ENCODE measurements around the gene PUS7L. TPM values are rescaled to one million over a fixed set of nuclear protein-coding genes. Genes with fewer than 3 reads are reported as not detected.

PUS7L gene, protein sequence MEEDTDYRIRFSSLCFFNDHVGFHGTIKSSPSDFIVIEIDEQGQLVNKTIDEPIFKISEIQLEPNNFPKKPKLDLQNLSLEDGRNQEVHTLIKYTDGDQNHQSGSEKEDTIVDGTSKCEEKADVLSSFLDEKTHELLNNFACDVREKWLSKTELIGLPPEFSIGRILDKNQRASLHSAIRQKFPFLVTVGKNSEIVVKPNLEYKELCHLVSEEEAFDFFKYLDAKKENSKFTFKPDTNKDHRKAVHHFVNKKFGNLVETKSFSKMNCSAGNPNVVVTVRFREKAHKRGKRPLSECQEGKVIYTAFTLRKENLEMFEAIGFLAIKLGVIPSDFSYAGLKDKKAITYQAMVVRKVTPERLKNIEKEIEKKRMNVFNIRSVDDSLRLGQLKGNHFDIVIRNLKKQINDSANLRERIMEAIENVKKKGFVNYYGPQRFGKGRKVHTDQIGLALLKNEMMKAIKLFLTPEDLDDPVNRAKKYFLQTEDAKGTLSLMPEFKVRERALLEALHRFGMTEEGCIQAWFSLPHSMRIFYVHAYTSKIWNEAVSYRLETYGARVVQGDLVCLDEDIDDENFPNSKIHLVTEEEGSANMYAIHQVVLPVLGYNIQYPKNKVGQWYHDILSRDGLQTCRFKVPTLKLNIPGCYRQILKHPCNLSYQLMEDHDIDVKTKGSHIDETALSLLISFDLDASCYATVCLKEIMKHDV
- total RNA-seq (2021) (16.2 TPM in 2 replicates), Bru-seq, nascent RNA (percentile 73 among the genes with signal in this experiment), BruChase-seq, experiment 1, labeled RNA remaining after a 2-hour chase (percentile 84 among the genes with signal in this experiment), BruChase-seq, experiment 2, labeled RNA remaining after a 6-hour chase (percentile 84 among the genes with signal in this experiment)
- long read RNA-seq, full-length matches to known transcripts, result 11 of 16 reads
- long read RNA-seq, partial matches to known transcripts, result 2 of 16 reads
- long read RNA-seq, other reads (novel, unspliced or antisense), result 3 of 16 reads

DNA sequence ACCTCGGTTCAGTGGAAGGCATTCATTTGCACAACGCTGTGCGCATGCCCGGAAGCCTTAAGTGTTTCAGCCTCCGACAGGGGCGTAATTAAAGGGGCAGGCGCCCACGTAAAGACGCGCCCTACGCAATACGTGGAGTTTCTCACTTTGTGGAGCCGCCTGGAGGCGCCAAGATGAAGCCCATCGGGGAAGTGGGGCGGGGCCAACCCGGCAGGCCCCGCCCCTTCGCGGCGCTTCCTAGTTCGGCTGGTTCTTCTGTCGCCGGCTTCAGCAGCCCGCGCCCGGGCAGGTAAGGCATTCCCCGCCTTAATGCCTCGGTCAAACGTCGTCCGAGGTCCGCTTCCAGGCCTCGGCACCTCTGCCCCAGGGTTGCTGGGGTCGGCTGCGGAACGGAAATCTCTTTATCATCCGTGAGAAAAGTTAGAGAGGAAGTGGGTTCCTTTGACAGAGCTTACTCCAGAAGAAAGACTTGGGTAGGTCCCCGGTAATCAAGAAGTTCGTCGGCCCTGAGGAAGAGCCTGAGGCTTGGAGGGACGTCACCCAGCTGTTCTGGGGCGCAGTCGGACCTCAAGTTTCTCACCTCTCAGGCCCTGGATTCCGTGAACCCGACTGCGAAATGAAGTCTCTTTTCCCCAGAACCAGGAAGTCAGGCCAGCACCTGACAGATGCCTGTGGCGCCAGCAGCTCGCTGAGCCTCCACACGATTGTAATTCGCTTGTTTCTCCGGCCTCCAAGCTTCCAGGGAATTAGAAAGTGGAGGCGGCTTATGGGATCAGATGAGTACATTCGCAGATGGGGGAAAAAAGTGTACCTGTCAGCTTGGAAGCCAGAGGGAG lies at the start of gene PUS7L, which contains the start of gene IRAK4:
PUS7L (minus strand) TSS at position 63 of the 836 bp plus-strand sequence. CDS start 3,545 bp downstream, outside the sequence.
IRAK4 (plus strand) TSS at position 224 of the 836 bp plus-strand sequence. CDS start 9,161 bp downstream, outside the sequence.
- peak within 1 kb of the TSS; percentile 71 for H3K27ac ChIP-seq (ENCODE audit: low read depth, low read length, poor library complexity, severe bottlenecking)
- peaks cover 13% of the 10 kb centered on the region for H3K36me3 ChIP-seq (ENCODE audit: insufficient read depth, low read length, poor library complexity, severe bottlenecking)
- H3K4me1 ChIP-seq (ENCODE audit: insufficient read depth, low read length, poor library complexity, severe bottlenecking), result peaks cover 9% of the 10 kb centered on the region
- BruUV-seq (replicated peaks), result TSS peak; percentile 33
- peak; percentile 99 for DNase-seq (ENCODE audit: low spot score)
- H3K4me3 ChIP-seq (ENCODE audit: low read depth, low read length, poor library complexity, severe bottlenecking), result peak within 1 kb of the TSS; percentile 74
- H3K27me3 ChIP-seq (replicated peaks; ENCODE audit: insufficient read depth, low read depth, low read length, poor library complexity), result no peaks in the 10 kb centered on the region
- ChIA-PET POLR2A (ENCODE audit: low non-redundant PET) (no interaction called here), CTCF (interaction anchor here (0.5 to 0.7 kb wide), 2 partner anchors 327 to 1209 kb away, joined by 3 read pairs; no protein-coding TSS in a partner anchor)
- H3K9me3 ChIP-seq (ENCODE audit: low read depth, low read length, poor library complexity, severe bottlenecking), result no peaks in the 10 kb centered on the region
- TF ChIP-seq, protein P1, sequence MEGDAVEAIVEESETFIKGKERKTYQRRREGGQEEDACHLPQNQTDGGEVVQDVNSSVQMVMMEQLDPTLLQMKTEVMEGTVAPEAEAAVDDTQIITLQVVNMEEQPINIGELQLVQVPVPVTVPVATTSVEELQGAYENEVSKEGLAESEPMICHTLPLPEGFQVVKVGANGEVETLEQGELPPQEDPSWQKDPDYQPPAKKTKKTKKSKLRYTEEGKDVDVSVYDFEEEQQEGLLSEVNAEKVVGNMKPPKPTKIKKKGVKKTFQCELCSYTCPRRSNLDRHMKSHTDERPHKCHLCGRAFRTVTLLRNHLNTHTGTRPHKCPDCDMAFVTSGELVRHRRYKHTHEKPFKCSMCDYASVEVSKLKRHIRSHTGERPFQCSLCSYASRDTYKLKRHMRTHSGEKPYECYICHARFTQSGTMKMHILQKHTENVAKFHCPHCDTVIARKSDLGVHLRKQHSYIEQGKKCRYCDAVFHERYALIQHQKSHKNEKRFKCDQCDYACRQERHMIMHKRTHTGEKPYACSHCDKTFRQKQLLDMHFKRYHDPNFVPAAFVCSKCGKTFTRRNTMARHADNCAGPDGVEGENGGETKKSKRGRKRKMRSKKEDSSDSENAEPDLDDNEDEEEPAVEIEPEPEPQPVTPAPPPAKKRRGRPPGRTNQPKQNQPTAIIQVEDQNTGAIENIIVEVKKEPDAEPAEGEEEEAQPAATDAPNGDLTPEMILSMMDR (conservative IDR thresholded peaks at IDR 0.05; ENCODE audit: low read depth, low read length), result peak; percentile 58
- no peak for TF ChIP-seq EZH2 (IDR thresholded peaks at IDR 0.05; ENCODE audit: borderline replicate concordance, low read depth, low read length, poor library complexity, severe bottlenecking)
- intact Hi-C loops (cut with micrococcal nuclease; ENCODE audit: unreplicated experiment), result no loop called here

DNA sequence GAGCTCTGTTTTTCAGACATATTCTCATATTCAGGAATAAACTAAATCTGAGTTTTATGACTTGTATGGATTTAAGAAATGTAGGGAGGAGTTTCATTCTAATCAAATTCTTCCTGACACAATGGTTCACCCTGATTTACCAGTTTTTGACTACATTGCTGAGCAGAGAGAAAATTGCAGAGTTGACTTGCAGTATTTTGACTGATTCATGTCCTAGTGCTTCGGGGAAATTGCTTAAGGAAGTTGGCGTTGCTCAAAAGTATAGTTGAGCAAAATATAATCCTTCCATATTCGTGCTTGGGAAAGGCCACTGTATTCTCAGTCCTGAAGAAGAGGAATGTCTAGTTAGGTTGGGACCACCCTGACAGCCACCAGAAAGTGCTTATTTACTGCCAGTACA lies 48.8 kb upstream of the PUS7L start:
- Histone ChIP-seq H3K36me3 (ENCODE audit: insufficient read depth, low read length, poor library complexity, severe bottlenecking) (peaks cover under 1% of the 10 kb centered on the region), H3K4me1 (ENCODE audit: insufficient read depth, low read length, poor library complexity, severe bottlenecking) (peaks cover 15% of the 10 kb centered on the region), H3K4me3 (ENCODE audit: low read depth, low read length, poor library complexity, severe bottlenecking) (no peak overlapping the region), H3K9me3 (ENCODE audit: low read depth, low read length, poor library complexity, severe bottlenecking) (no peaks in the 10 kb centered on the region), H3K27ac (ENCODE audit: low read depth, low read length, poor library complexity, severe bottlenecking) (peak overlapping the region; percentile 97), H3K27me3 (replicated peaks; ENCODE audit: insufficient read depth, low read depth, low read length, poor library complexity) (no peaks in the 10 kb centered on the region)
- intact Hi-C loops (cut with micrococcal nuclease; ENCODE audit: unreplicated experiment), result no loop called here
- TF ChIP-seq, protein P1 (conservative IDR thresholded peaks at IDR 0.05; ENCODE audit: low read depth, low read length), result no peak
- no peak for TF ChIP-seq EZH2 (IDR thresholded peaks at IDR 0.05; ENCODE audit: borderline replicate concordance, low read depth, low read length, poor library complexity, severe bottlenecking)
- CTCF ChIA-PET, result no interaction called here
- POLR2A ChIA-PET (ENCODE audit: low non-redundant PET), result no interaction called here
- BruUV-seq (replicated peaks), result no TSS peak
- no peak for DNase-seq (ENCODE audit: low spot score)

DNA sequence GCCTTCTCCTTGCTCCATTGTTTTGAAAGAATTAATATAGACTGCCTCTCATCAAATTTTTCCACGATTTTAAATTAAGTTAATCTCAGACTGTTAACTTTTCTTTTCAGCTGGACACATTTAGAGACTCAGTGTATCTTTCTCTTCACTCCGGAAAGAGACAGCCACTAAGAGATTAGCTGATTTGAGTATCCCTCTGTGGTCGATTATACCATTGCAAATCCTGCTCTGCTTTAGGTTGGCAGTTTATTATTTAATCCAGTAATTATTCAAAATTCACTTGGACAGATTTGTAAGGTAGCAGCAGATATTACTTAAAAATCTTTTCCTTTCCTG lies 48.1 kb upstream of the PUS7L start:
- TSS peak; percentile 90 for BruUV-seq (replicated peaks)
- intact Hi-C loops (cut with micrococcal nuclease; ENCODE audit: unreplicated experiment), result no loop called here
- DNase-seq (ENCODE audit: low spot score), result peak; percentile 20

More for the DNA sequence above, 48.1 kb upstream of the PUS7L start:
- TF ChIP-seq, protein P1 (conservative IDR thresholded peaks at IDR 0.05; ENCODE audit: low read depth, low read length), result no peak
- no peak for TF ChIP-seq EZH2 (IDR thresholded peaks at IDR 0.05; ENCODE audit: borderline replicate concordance, low read depth, low read length, poor library complexity, severe bottlenecking)
- H3K27ac ChIP-seq (ENCODE audit: low read depth, low read length, poor library complexity, severe bottlenecking), result peak overlapping the region; percentile 97
- no peaks in the 10 kb centered on the region for H3K27me3 ChIP-seq (replicated peaks; ENCODE audit: insufficient read depth, low read depth, low read length, poor library complexity)
- peaks cover 15% of the 10 kb centered on the region for H3K4me1 ChIP-seq (ENCODE audit: insufficient read depth, low read length, poor library complexity, severe bottlenecking)
- ChIA-PET POLR2A (ENCODE audit: low non-redundant PET) (no interaction called here), CTCF (no interaction called here)
- peaks cover 7% of the 10 kb centered on the region for H3K36me3 ChIP-seq (ENCODE audit: insufficient read depth, low read length, poor library complexity, severe bottlenecking)
- H3K9me3 ChIP-seq (ENCODE audit: low read depth, low read length, poor library complexity, severe bottlenecking), result no peaks in the 10 kb centered on the region
- peak overlapping the region; percentile 92 for H3K4me3 ChIP-seq (ENCODE audit: low read depth, low read length, poor library complexity, severe bottlenecking)
